CD8-positive, alpha-beta memory T cell (primary cell): Measurements from ENCODE around the gene AP1B1. TPM values are rescaled to one million over a fixed set of nuclear protein-coding genes. Genes with fewer than 3 reads are reported as not detected.
"Not testable (repeated sequence)": the region's sequence is repeated elsewhere in the genome, so short reads cannot be mapped to it uniquely, and the experiment has no call there.

ENCODE experiments used
- CTCF ChIA-PET: fragments of 350-600 bp; sonication (Branson Sonifier 250); formaldehyde crosslinking; loops from one replicate; lab custom pipeline; 2021; ENCODE audit warnings: antibody characterized with exemption; lab: Charles Lee
- POLR2A ChIA-PET: fragments of 350-600 bp; sonication (Branson Sonifier 250); formaldehyde crosslinking; loops from one replicate; lab custom pipeline; 2021; ENCODE audit warnings: antibody characterized with exemption; lab: Charles Lee
- DNase-seq, 5 donors: peaks; one replicate each; pipeline versions ENCODE4 v3.0.0 to v3.0.0-alpha.2; 2020 to 2022; ENCODE audit warnings: mixed read lengths in 1 of 5
- H3K27ac ChIP-seq: one replicate; pipeline ENCODE4 v1.7.0; 2013; ENCODE audit warnings: low read depth, mild to moderate bottlenecking, low read length, moderate library complexity
- H3K27me3 ChIP-seq: 2 replicates; pipeline ENCODE4 v1.7.0; 2013; ENCODE audit warnings: low read length, mild to moderate bottlenecking; ENCODE audit not compliant: insufficient read depth, poor library complexity, severe bottlenecking
- H3K36me3 ChIP-seq: 2 replicates; pipeline ENCODE4 v1.7.0; 2013; ENCODE audit warnings: mild to moderate bottlenecking, low read length, moderate library complexity; ENCODE audit not compliant: insufficient read depth
- H3K4me1 ChIP-seq: 2 replicates; pipeline ENCODE4 v1.7.0; 2013; ENCODE audit warnings: mild to moderate bottlenecking, low read length, moderate library complexity; ENCODE audit not compliant: insufficient read depth
- H3K4me3 ChIP-seq: 2 replicates; pipeline ENCODE4 v1.7.0; 2013; ENCODE audit warnings: mild to moderate bottlenecking, low read length
- H3K9me3 ChIP-seq: 2 replicates; pipeline ENCODE4 v1.7.0; 2013; ENCODE audit warnings: mild to moderate bottlenecking, low read length
- H3K27ac Mint-ChIP-seq, 8 donors: one replicate each; pipeline ENCODE4 v1.8.0; 2020 to 2021; ENCODE audit warnings: mixed read lengths in 8 of 8, mild to moderate bottlenecking in 6 of 8, inconsistent platforms in 3 of 8, moderate library complexity in 3 of 8
- H3K27me3 Mint-ChIP-seq, 2 donors: one replicate each; pipeline ENCODE4 v1.8.0; 2020 to 2021; ENCODE audit warnings: mixed read lengths in 2 of 2, mild to moderate bottlenecking in 1 of 2, moderate library complexity in 1 of 2
- H3K36me3 Mint-ChIP-seq, 3 donors: one replicate each; pipeline ENCODE4 v1.8.0; 2020 to 2021; ENCODE audit warnings: mixed read lengths in 3 of 3, inconsistent platforms in 1 of 3, mild to moderate bottlenecking in 1 of 3
- H3K4me1 Mint-ChIP-seq, 3 donors: one replicate each; pipeline ENCODE4 v1.8.0; 2020 to 2021; ENCODE audit warnings: mixed read lengths in 3 of 3, inconsistent platforms in 1 of 3, mild to moderate bottlenecking in 1 of 3
- H3K4me3 Mint-ChIP-seq, 7 donors: one replicate each; pipeline ENCODE4 v1.8.0; 2020 to 2021; ENCODE audit warnings: mixed read lengths in 7 of 7, mild to moderate bottlenecking in 6 of 7, moderate library complexity in 4 of 7, inconsistent platforms in 2 of 7
- H3K9me3 Mint-ChIP-seq, 5 donors: one replicate each; pipeline ENCODE4 v1.8.0; 2020 to 2022; ENCODE audit warnings: mixed read lengths in 5 of 5, mild to moderate bottlenecking in 3 of 5, moderate library complexity in 2 of 5, inconsistent platforms in 1 of 5
- polyA plus RNA-seq: library from polyadenylated mRNA; unstranded; fragments of 300-500 nt; fragmentation: Illumina TruSeq; gene quantifications from one replicate; pipeline ENCODE4 v1.2.3, GENCODE V29; 2021
- total RNA-seq, 2 experiments: library from RNA; stranded (reverse); gene quantifications; one replicate each; pipeline ENCODE4 v1.2.3, GENCODE V29; 2021

Gene AP1B1
- total and polyA plus RNA-seq, 3 experiments from 2014 or later, result 22.9 to 75.1 (median 75.0) TPM

- Mint-ChIP-seq H3K4me1 (no peaks in the 10 kb centered on the region), H3K9me3 (no peaks in the 10 kb centered on the region), H3K4me3 (no peak overlapping the region), H3K27me3 (no peaks in the 10 kb centered on the region), H3K36me3 (peaks cover 0 to 95% (median 14%) of the 10 kb centered on the region in 3 donors), H3K27ac (peak overlapping the region in 2 of 8 donors; percentile 15 to 87)
- Histone ChIP-seq H3K4me1 (no peaks in the 10 kb centered on the region), H3K4me3 (no peak overlapping the region), H3K36me3 (peaks cover 54% of the 10 kb centered on the region), H3K27ac (no peak overlapping the region), H3K27me3 (no peaks in the 10 kb centered on the region), H3K9me3 (no peaks in the 10 kb centered on the region)
- ChIA-PET POLR2A (no interaction called here), CTCF (no interaction called here)
- no peak for DNase-seq
Observed at GRCh38 chr22:29345932-29346331, 42.4 kb downstream of the AP1B1 start.

GRCh38 chr22:29344889-29345288, 43.5 kb downstream of the AP1B1 start:
- peaks cover 0 to 95% (median 14%) of the 10 kb centered on the region in 3 donors for H3K36me3 Mint-ChIP-seq
- DNase-seq, H3K27me3 ChIP-seq, H3K4me3 Mint-ChIP-seq, H3K4me3 ChIP-seq, H3K4me1 Mint-ChIP-seq, H3K4me1 ChIP-seq, H3K9me3 ChIP-seq, H3K27ac Mint-ChIP-seq, H3K9me3 Mint-ChIP-seq, H3K27ac ChIP-seq, H3K27me3 Mint-ChIP-seq, CTCF ChIA-PET: not testable (repeated sequence)
- POLR2A ChIA-PET, result interaction anchor here (0.6 kb wide), 1 partner anchor 28 kb away, joined by 5 read pairs; no protein-coding TSS in a partner anchor
- H3K36me3 ChIP-seq, result peaks cover 53% of the 10 kb centered on the region

GRCh38 chr22:29344137-29344536, 44.2 kb downstream of the AP1B1 start:
- POLR2A ChIA-PET, result interaction anchor here (0.6 kb wide), 1 partner anchor 27 kb away, joined by 5 read pairs; no protein-coding TSS in a partner anchor
- no peaks in the 10 kb centered on the region for H3K4me1 Mint-ChIP-seq
- no peak for DNase-seq
- no peak overlapping the region for H3K27ac ChIP-seq
- peaks cover under 1 to 95% (median 16%) of the 10 kb centered on the region in 3 donors for H3K36me3 Mint-ChIP-seq
- no peak overlapping the region for H3K4me3 ChIP-seq
- no peaks in the 10 kb centered on the region for H3K9me3 ChIP-seq
- H3K4me3 Mint-ChIP-seq, result no peak overlapping the region
- peaks cover 47% of the 10 kb centered on the region for H3K36me3 ChIP-seq
- no peaks in the 10 kb centered on the region for H3K27me3 Mint-ChIP-seq
- CTCF ChIA-PET, result no interaction called here
- H3K9me3 Mint-ChIP-seq, result no peaks in the 10 kb centered on the region
- H3K4me1 ChIP-seq, result no peaks in the 10 kb centered on the region
- H3K27me3 ChIP-seq, result no peaks in the 10 kb centered on the region
- peak overlapping the region in 1 of 8 donors; percentile 12 for H3K27ac Mint-ChIP-seq

- no peak for DNase-seq
- Mint-ChIP-seq H3K27me3 (no peaks in the 10 kb centered on the region), H3K36me3 (peaks cover 5 to 95% (median 19%) of the 10 kb centered on the region in 3 donors), H3K9me3 (no peaks in the 10 kb centered on the region), H3K4me3 (no peak overlapping the region), H3K4me1 (no peaks in the 10 kb centered on the region), H3K27ac (peak overlapping the region in 3 of 8 donors; percentile 27 to 54 (median 52))
- Histone ChIP-seq H3K4me3 (no peak overlapping the region), H3K27me3 (no peaks in the 10 kb centered on the region), H3K4me1 (no peaks in the 10 kb centered on the region), H3K27ac (no peak overlapping the region), H3K9me3 (no peaks in the 10 kb centered on the region), H3K36me3 (peaks cover 46% of the 10 kb centered on the region)
- CTCF ChIA-PET, result no interaction called here
- POLR2A ChIA-PET, result no interaction called here
Observed at GRCh38 chr22:29343313-29343805, 45.0 kb downstream of the AP1B1 start.

- ChIA-PET CTCF (no interaction called here), POLR2A (no interaction called here)
- no peaks in the 10 kb centered on the region for H3K4me1 Mint-ChIP-seq
- H3K27me3 ChIP-seq, result no peaks in the 10 kb centered on the region
- H3K4me1 ChIP-seq, result no peaks in the 10 kb centered on the region
- H3K27ac ChIP-seq, result no peak overlapping the region
- peaks cover 49% of the 10 kb centered on the region for H3K36me3 ChIP-seq
- no peaks in the 10 kb centered on the region for H3K9me3 ChIP-seq
- peak overlapping the region in 3 of 8 donors; percentile 52 to 80 (median 63) for H3K27ac Mint-ChIP-seq
- DNase-seq, result no peak
- no peak overlapping the region for H3K4me3 ChIP-seq
- no peak overlapping the region for H3K4me3 Mint-ChIP-seq
- no peaks in the 10 kb centered on the region for H3K9me3 Mint-ChIP-seq
- peaks cover 5 to 95% (median 17%) of the 10 kb centered on the region in 3 donors for H3K36me3 Mint-ChIP-seq
- H3K27me3 Mint-ChIP-seq, result no peaks in the 10 kb centered on the region
Observed at GRCh38 chr22:29342577-29343312, 45.6 kb downstream of the AP1B1 start.

GRCh38 chr22:29342177-29342576, 46.2 kb downstream of the AP1B1 start:
- Mint-ChIP-seq H3K9me3 (no peaks in the 10 kb centered on the region), H3K27me3 (no peaks in the 10 kb centered on the region), H3K27ac (no peak overlapping the region), H3K4me1 (no peaks in the 10 kb centered on the region), H3K36me3 (peaks cover 5 to 95% (median 16%) of the 10 kb centered on the region in 3 donors), H3K4me3 (no peak overlapping the region)
- Histone ChIP-seq H3K36me3 (peaks cover 49% of the 10 kb centered on the region), H3K9me3 (no peaks in the 10 kb centered on the region), H3K4me3 (no peak overlapping the region), H3K27me3 (no peaks in the 10 kb centered on the region), H3K4me1 (no peaks in the 10 kb centered on the region), H3K27ac (no peak overlapping the region)
- POLR2A ChIA-PET, result no interaction called here
- DNase-seq, result no peak
- CTCF ChIA-PET, result no interaction called here

- H3K27me3 ChIP-seq, result no peaks in the 10 kb centered on the region
- no peaks in the 10 kb centered on the region for H3K27me3 Mint-ChIP-seq
- ChIA-PET CTCF (no interaction called here), POLR2A (no interaction called here)
- H3K9me3 ChIP-seq, result no peaks in the 10 kb centered on the region
- no peaks in the 10 kb centered on the region for H3K4me1 ChIP-seq
- no peak overlapping the region for H3K27ac ChIP-seq
- H3K36me3 Mint-ChIP-seq, result peaks cover 5 to 95% (median 19%) of the 10 kb centered on the region in 3 donors
- H3K4me1 Mint-ChIP-seq, result no peaks in the 10 kb centered on the region
- no peak overlapping the region for H3K4me3 ChIP-seq
- H3K9me3 Mint-ChIP-seq, result no peaks in the 10 kb centered on the region
- H3K4me3 Mint-ChIP-seq, result no peak overlapping the region
- no peak for DNase-seq
- peaks cover 45% of the 10 kb centered on the region for H3K36me3 ChIP-seq
- H3K27ac Mint-ChIP-seq, result peak overlapping the region in 1 of 8 donors; percentile 74
Observed at GRCh38 chr22:29341849-29342127, 46.6 kb downstream of the AP1B1 start.

GRCh38 chr22:29341056-29341848, 47.1 kb downstream of the AP1B1 start:
- H3K4me3 Mint-ChIP-seq, result no peak overlapping the region
- POLR2A ChIA-PET, result no interaction called here
- CTCF ChIA-PET, result no interaction called here

More at GRCh38 chr22:29341056-29341848, 47.1 kb downstream of the AP1B1 start:
- Histone ChIP-seq H3K9me3 (no peaks in the 10 kb centered on the region), H3K36me3 (peaks cover 43% of the 10 kb centered on the region), H3K27me3 (no peaks in the 10 kb centered on the region), H3K27ac (no peak overlapping the region), H3K4me1 (no peaks in the 10 kb centered on the region), H3K4me3 (no peak overlapping the region)
- no peaks in the 10 kb centered on the region for H3K27me3 Mint-ChIP-seq
- H3K4me1 Mint-ChIP-seq, result no peaks in the 10 kb centered on the region
- H3K27ac Mint-ChIP-seq, result peak overlapping the region in 1 of 8 donors; percentile 74
- H3K9me3 Mint-ChIP-seq, result no peaks in the 10 kb centered on the region
- DNase-seq, result no peak
- H3K36me3 Mint-ChIP-seq, result peaks cover 5 to 93% (median 20%) of the 10 kb centered on the region in 3 donors
